Measurements from ENCODE around the gene TBXA2R. TPM values are rescaled to one million over a fixed set of nuclear protein-coding genes. Genes with fewer than 3 reads are reported as not detected.

TBXA2R gene
- total and polyA plus RNA-seq, 2 of the 8 experiments (the other 6 are each of a cell fraction or from before 2014, with no cell fraction given): 0.39 to 0.50 TPM

DNA sequence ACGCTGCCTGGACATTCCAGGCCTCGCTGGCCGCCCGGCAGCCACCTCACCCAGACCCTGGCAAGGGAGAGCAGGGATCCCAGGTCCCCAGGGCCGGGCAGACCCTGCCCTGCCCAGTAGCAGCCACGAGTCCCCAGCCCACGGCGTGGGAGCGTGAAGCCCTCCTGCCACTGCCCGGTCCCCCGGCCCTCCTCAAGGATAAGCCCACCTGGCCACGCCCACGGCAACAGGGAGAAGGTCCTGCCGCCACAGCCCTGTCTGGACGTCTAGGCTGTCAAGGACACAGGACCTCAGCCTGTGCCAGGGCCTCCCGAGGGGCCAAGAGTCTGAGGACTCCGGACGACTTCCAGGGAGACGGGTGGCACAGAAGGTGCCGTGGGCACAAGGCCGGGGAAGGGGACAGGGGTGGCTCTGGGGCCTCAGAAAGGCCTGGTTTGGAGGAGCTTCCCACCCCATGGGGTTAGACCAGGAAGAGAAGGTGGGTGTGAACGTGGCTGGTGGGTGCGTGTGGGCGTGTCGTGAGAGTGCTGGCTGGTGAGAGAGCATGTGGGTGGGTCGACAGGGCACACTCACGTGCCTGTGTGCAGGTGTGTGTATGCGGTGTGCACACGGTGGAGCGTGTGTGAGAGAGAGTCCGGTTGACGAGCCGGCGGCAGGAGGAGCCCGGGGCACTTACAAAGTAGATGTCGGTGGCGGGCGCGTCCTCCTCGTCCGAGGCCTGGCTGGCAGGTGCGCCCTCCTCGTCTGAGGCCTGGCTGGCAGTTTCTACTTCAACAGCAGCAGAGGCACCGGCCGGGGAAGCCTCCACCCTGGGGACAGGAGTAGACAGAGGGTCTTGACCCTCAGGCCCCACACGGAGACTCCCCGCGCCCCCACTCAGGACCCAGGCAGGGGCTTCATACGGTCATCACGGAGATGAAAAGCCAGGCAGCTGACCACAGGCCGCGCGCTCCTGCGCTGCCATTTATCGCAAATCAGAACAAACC is 31.8 kb upstream of the TBXA2R start:
- no peaks in the 10 kb centered on the region for H3K27me3 ChIP-seq (replicated peaks in 1 of 4; ENCODE audit: control insufficient read depth in 3 of 4, extremely low read depth in 1 of 4, insufficient read depth in 3 of 4, low read length in 3 of 4)
- ChIA-PET CTCF (ENCODE audit: partially characterized antibody) (no interaction called here), POLR2A (ENCODE audit: partially characterized antibody) (interaction anchor here (0.7 kb wide), 1 partner anchor 13 kb away, joined by 4 read pairs; no protein-coding TSS in a partner anchor)
- H4K8ac ChIP-seq (ENCODE audit: extremely low read depth, insufficient read depth, low read length): no peak overlapping the region
- no peaks in the 10 kb centered on the region for H3K9me3 ChIP-seq (ENCODE audit: insufficient read depth in 2 of 2, low read depth in 1 of 2, low read length in 1 of 2)
- H4K5ac ChIP-seq (ENCODE audit: insufficient read length, low read depth, low read length): no peak overlapping the region
- H3K4me3 ChIP-seq (ENCODE audit: extremely low read depth in 1 of 4, insufficient read depth in 2 of 4, low read depth in 3 of 4, low read length in 4 of 4): no peak overlapping the region
- H4K20me1 ChIP-seq (replicated peaks in 1 of 2; ENCODE audit: control insufficient read depth in 1 of 2, insufficient read depth in 2 of 2, low read length in 2 of 2): no peaks in the 10 kb centered on the region
- DNase-seq (ENCODE audit: low read depth in 1 of 2, low spot score in 2 of 2) (no peak), FAIRE-seq (no peak)
- no peak overlapping the region for H3K23ac ChIP-seq (ENCODE audit: insufficient read length)
- H2BK120ac ChIP-seq (replicated peaks; ENCODE audit: low read depth, low read length): no peak overlapping the region
- no peak overlapping the region for H2BK20ac ChIP-seq (ENCODE audit: low read length)
- no peak overlapping the region for H3K4me2 ChIP-seq (ENCODE audit: insufficient read depth in 1 of 2, low read depth in 2 of 2, low read length in 2 of 2)
- no peaks in the 10 kb centered on the region for H3K4me1 ChIP-seq (replicated peaks in 1 of 4; ENCODE audit: control insufficient read depth in 3 of 4, insufficient read depth in 4 of 4, low read length in 3 of 4)
- H2BK5ac ChIP-seq (ENCODE audit: low read depth, low read length): no peak overlapping the region
- H3K56ac ChIP-seq (replicated peaks; ENCODE audit: insufficient read length, low read depth, low read length): no peak overlapping the region
- no peak overlapping the region for H2BK12ac ChIP-seq (ENCODE audit: low read depth, low read length)
- no peak overlapping the region for H2AFZ ChIP-seq (ENCODE audit: low read length)
- no peak overlapping the region for H3K4ac ChIP-seq (replicated peaks; ENCODE audit: insufficient read length, low read depth, low read length)
- no peak overlapping the region for H2AK5ac ChIP-seq (ENCODE audit: low read depth, low read length)
- H3K79me1 ChIP-seq (ENCODE audit: low read depth, low read length): no peaks in the 10 kb centered on the region
- whole genome bisulfite sequencing, 2 experiments (ENCODE audit: extremely low coverage in 1 of 2, insufficient coverage in 1 of 2, insufficient read length in 1 of 2, insufficient replicate concordance in 2 of 2, low coverage in 1 of 2, low lambda C conversion rate in 2 of 2, missing lambda C conversion rate in 1 of 2): 95% methylated on average over 51 of the region's 55 CpGs; no CpG with 5 or more reads in 1 of the 2 experiments
- no peak overlapping the region for H4K91ac ChIP-seq (replicated peaks; ENCODE audit: insufficient read length, low read length)
- H3K27ac ChIP-seq (ENCODE audit: low read depth, low read length): no peak overlapping the region
- H3K9ac ChIP-seq (replicated peaks in 1 of 4; ENCODE audit: extremely low read depth in 1 of 4, low read depth in 3 of 4, low read length in 3 of 4): no peak overlapping the region
- no peak overlapping the region for H2BK15ac ChIP-seq (ENCODE audit: low read length)
- peaks cover 0 to 18% (median 5%) of the 10 kb centered on the region in 4 experiments; a peak in 4 of 8 replicates for H3K36me3 ChIP-seq (ENCODE audit: control insufficient read depth in 2 of 4, insufficient read depth in 4 of 4, low read length in 3 of 4)
- H3K23me2 ChIP-seq (ENCODE audit: low read depth, low read length): no peaks in the 10 kb centered on the region
- no peaks in the 10 kb centered on the region for H3K79me2 ChIP-seq (ENCODE audit: control insufficient read depth in 1 of 2, insufficient read depth in 2 of 2, low read length in 2 of 2)
- H3K18ac ChIP-seq (ENCODE audit: extremely low read depth, low read length): no peak overlapping the region
- H3K14ac ChIP-seq (ENCODE audit: insufficient read length): no peak overlapping the region
- no peak for TF ChIP-seq SP1 (IDR thresholded peaks at IDR 0.05; ENCODE audit: low read depth, low read length)
- no peak for TF ChIP-seq TCF12 (IDR thresholded peaks at IDR 0.05; ENCODE audit: low read depth, low read length)
- TF ChIP-seq SIRT6 (IDR thresholded peaks at IDR 0.05; ENCODE audit: low read length): no peak
- TF ChIP-seq, protein P1, sequence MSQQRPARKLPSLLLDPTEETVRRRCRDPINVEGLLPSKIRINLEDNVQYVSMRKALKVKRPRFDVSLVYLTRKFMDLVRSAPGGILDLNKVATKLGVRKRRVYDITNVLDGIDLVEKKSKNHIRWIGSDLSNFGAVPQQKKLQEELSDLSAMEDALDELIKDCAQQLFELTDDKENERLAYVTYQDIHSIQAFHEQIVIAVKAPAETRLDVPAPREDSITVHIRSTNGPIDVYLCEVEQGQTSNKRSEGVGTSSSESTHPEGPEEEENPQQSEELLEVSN (IDR thresholded peaks at IDR 0.05): no peak
- no peak for TF ChIP-seq SIN3A (conservative IDR thresholded peaks at IDR 0.05 in 1 of 2, IDR thresholded peaks at IDR 0.05 in 1 of 2; ENCODE audit: low read depth in 1 of 2, low read length in 2 of 2)
- TF ChIP-seq POLR2A (IDR thresholded peaks at IDR 0.05; ENCODE audit: control extremely low read depth in 1 of 2, low read depth in 2 of 2, low read length in 2 of 2): no peak
- no peak for TF ChIP-seq BCL11A (IDR thresholded peaks at IDR 0.05; ENCODE audit: low read depth in 2 of 2, low read length in 2 of 2)
- no peak for TF ChIP-seq CEBPB (IDR thresholded peaks at IDR 0.05; ENCODE audit: low read depth, low read length)
- no peak for TF ChIP-seq ATF3 (IDR thresholded peaks at IDR 0.05; ENCODE audit: insufficient read depth, low read depth, low read length)
- TF ChIP-seq PHF8 (conservative IDR thresholded peaks at IDR 0.05; ENCODE audit: low read depth, low read length): no peak
- no peak for TF ChIP-seq GTF2F1 (IDR thresholded peaks at IDR 0.05; ENCODE audit: borderline replicate concordance, low read depth, low read length)
